OCI-LY3 (cell line): ENCODE results near the gene CRYGN.

Experiments
- CTCF ChIP-seq: fragments of 200-600, 300-600 bp; sonication (generic); IDR thresholded peaks from 2 replicates; pipeline ENCODE4 v1.5.1; 2014; ENCODE audit warnings: antibody characterized with exemption, low read length, low read depth
- EZH2phosphoT487 ChIP-seq: fragments of 200-600 bp; shearing (Covaris generic); IDR thresholded peaks from 2 replicates; pipeline ENCODE4 v1.6.1; 2018; ENCODE audit warnings: antibody characterized with exemption, mixed run types, low read depth

GRCh38 chr7:151395036-151395367 is 44.9 kb downstream of the CRYGN start:
- TF ChIP-seq CTCF (no peak), EZH2phosphoT487 (no peak)
